AG09319 (cell line): ENCODE data around the gene CDH4.

ENCODE experiments used
- DNase-seq: peaks from one replicate; pipeline ENCODE4 v3.0.0-alpha.2; 2010; ENCODE audit warnings: low read depth; ENCODE audit errors: extremely low read depth
- CTCF ChIP-seq: IDR thresholded peaks from 2 replicates; pipeline ENCODE4 v1.5.1; 2011; ENCODE audit warnings: low read depth, mild to moderate bottlenecking, inconsistent platforms, low read length, moderate library complexity

The CDH4 gene

GRCh38 chr20:61674121-61674520, 422.1 kb downstream of the CDH4 start:
- DNase-seq, result no peak
- TF ChIP-seq CTCF, result no peak

GRCh38 chr20:61674688-61675087, 422.6 kb downstream of the CDH4 start:
- no peak for DNase-seq
- TF ChIP-seq CTCF, result no peak

DNA sequence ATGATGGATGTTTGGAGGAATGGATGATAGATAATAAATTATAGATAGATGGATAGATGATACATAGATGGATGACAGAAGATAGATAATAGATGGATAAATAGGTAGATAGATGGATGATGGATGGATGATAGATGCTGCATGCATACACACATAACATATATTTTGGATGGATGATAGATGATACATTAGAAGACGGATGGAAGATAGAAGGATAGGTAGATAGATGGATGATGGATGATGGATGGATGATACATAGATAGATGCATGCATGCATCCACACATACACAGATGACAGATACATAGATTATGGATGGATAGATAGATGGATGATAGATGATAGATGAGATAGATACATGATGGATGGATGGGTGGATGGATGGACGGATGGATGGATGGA, 425.9 kb downstream of the CDH4 start:
- no peak for TF ChIP-seq CTCF

DNA sequence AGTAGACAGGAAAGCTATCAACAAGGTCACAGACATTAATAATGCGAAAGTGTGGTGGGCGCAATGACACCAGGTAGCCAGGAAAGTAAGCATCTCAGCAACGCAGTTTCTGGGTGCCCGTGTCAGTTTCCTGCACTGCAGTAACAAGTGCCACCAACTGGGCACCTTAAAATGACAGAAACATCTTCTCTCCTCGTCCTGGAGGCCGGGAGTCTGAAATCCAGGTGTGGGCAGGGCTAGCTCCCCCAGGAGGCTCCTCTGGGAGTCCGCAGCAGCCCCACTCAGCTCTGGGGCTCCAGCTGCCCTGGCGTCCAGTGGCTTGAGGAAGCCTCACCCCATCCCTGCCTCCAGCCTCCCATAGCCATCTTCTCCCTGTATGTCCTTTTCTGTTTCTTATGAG, 426.4 kb downstream of the CDH4 start:
- no peak for TF ChIP-seq CTCF
- no peak for DNase-seq

More for the DNA sequence above, 425.9 kb downstream of the CDH4 start:
- no peak for DNase-seq

DNA sequence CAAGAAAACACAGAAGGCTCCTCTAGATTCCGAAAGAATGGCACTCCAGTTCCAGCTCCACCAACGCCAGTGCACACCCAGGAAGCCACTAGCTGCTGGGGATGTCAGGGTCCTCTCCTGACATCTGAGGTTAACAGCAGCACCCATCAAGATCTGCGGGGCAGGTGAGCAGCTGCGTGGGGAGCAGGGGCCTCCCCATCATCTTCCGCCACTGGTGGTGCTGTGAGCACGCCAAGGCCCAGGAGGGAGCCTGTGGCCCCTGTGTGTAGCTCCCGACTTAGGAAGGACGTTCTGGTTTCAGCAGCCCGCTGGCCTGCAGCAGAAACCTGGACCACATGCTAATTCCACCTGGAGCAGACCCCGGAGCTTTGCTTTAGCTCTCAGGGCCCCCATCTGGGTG, 427.4 kb downstream of the CDH4 start:
- DNase-seq, result no peak
- no peak for TF ChIP-seq CTCF

DNA sequence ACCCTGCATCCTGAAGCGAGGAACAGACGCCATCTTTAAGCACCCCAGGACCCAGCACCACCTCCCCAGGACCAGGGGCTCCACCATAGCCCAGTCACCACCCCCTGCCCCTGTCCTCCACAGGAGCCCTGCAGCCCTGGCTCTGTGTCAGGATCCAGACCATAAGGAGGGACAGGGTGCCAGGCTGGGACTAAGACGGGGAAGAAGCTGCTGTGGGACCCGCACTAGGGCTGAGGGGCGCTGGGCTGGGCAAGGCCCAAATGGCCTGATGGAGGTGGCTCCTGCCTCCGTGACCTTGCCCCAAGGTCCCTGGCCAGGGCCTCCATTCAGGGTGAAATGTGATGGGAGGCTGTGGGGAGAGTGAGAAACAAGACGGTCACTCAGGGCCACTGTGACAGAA, 428.0 kb downstream of the CDH4 start:
- no peak for DNase-seq
- TF ChIP-seq CTCF, result no peak

DNA sequence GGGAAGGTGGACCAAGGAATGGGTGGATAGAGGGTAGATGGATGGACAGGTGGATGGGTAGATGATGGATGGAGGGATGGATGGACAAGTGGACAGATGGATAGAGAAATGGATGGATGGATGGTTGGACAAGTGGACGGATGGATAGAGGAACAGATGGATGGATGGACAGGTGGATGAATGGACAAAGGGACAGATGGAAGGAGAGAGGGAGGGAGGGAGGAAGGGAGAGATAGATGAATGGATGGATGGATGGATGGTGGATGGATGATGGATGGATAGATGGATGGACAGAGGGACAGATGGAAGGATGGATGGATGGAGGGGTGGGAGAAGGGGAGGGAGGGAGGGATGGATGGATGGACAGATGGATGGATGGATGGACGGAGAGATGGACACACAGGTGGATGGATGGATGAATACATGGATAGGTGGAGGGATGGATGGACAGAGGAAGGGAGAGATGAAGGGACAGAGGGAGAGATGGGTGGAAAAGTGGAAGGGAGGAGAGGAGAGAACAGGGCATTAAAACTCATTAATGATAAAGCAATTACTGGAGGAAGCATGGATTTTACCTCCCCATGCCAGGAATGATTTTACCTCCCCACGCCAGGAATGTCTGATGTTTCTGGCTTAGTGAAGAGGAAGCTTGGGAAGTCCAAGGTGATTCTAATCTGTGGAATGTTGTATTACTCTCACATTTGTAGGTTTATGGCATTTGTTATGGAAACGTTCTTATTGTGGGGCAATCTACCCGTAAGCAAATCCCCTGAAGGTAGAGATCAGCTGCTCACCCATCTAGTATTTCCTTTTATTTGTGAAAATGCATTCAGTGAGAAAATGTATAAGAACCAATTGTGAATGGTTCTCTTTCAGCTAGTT, 430.3 kb downstream of the CDH4 start:
- TF ChIP-seq CTCF, result no peak
- DNase-seq, result no peak
